ENCODE measurements around the gene ANO2. TPM values are rescaled to one million over a fixed set of nuclear protein-coding genes. Genes with fewer than 3 reads are reported as not detected.

ANO2 gene
- total RNA-seq, 1 experiment from 2014 or later: not detected

DNA sequence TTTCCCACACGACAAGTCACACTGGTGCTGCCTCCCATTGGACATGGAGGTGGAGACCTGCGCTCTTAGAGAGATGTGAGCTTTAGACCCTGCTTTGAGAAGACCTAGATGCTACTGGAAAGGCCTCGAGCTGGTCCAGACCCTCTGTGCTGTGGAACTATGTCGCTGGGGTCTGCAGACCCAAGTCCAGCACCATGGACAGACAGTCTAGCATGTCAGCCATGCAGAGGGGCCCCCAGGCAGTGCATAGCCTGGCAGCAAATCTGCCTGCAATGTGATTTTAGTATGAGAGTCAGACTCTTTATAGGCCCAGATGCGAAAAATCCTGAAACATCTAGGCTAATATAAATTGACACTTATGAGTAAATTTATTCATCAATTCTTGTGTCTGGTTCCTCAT is 371.7 kb downstream of the ANO2 start:
- TF ChIP-seq, protein P1, sequence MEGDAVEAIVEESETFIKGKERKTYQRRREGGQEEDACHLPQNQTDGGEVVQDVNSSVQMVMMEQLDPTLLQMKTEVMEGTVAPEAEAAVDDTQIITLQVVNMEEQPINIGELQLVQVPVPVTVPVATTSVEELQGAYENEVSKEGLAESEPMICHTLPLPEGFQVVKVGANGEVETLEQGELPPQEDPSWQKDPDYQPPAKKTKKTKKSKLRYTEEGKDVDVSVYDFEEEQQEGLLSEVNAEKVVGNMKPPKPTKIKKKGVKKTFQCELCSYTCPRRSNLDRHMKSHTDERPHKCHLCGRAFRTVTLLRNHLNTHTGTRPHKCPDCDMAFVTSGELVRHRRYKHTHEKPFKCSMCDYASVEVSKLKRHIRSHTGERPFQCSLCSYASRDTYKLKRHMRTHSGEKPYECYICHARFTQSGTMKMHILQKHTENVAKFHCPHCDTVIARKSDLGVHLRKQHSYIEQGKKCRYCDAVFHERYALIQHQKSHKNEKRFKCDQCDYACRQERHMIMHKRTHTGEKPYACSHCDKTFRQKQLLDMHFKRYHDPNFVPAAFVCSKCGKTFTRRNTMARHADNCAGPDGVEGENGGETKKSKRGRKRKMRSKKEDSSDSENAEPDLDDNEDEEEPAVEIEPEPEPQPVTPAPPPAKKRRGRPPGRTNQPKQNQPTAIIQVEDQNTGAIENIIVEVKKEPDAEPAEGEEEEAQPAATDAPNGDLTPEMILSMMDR (conservative IDR thresholded peaks at IDR 0.05; ENCODE audit: low read depth, low read length): no peak
- TF ChIP-seq EZH2phosphoT487 (IDR thresholded peaks at IDR 0.05; ENCODE audit: borderline replicate concordance, low read length): no peak
- TF ChIP-seq EZH2 (IDR thresholded peaks at IDR 0.05; ENCODE audit: low read length, unreplicated experiment): no peak
- Histone ChIP-seq H3K4me1 (ENCODE audit: insufficient read depth, low read length) (no peaks in the 10 kb centered on the region), H4K20me1 (ENCODE audit: low read length) (no peaks in the 10 kb centered on the region), H3K4me2 (ENCODE audit: low read length) (no peak overlapping the region), H3K9ac (ENCODE audit: low read length) (no peak overlapping the region), H3K27me3 (ENCODE audit: low read length) (peaks cover 6% of the 10 kb centered on the region; the same call in 1 of the 2 replicates), H2AFZ (ENCODE audit: low read length) (no peak overlapping the region), H3K36me3 (ENCODE audit: low read depth, low read length) (no peaks in the 10 kb centered on the region), H3K4me3 (ENCODE audit: low read length) (no peak overlapping the region), H3K27ac (ENCODE audit: low read length) (no peak overlapping the region), H3K9me2 (replicated peaks; ENCODE audit: low read length) (no peaks in the 10 kb centered on the region), H3F3A (ENCODE audit: low read length, unreplicated experiment) (no peaks in the 10 kb centered on the region), H3K9me3 (ENCODE audit: low read length) (no peaks in the 10 kb centered on the region), H3K79me2 (ENCODE audit: low read length) (no peaks in the 10 kb centered on the region)
- intact Hi-C loops (cut with micrococcal nuclease): no loop called here
- POLR2A ChIA-PET (ENCODE audit: unreplicated experiment): no interaction called here
- BruUV-seq (replicated peaks): no TSS peak
- ATAC-seq: no peak
- CTCF ChIA-PET: no interaction called here
- no peak for DNase-seq

DNA sequence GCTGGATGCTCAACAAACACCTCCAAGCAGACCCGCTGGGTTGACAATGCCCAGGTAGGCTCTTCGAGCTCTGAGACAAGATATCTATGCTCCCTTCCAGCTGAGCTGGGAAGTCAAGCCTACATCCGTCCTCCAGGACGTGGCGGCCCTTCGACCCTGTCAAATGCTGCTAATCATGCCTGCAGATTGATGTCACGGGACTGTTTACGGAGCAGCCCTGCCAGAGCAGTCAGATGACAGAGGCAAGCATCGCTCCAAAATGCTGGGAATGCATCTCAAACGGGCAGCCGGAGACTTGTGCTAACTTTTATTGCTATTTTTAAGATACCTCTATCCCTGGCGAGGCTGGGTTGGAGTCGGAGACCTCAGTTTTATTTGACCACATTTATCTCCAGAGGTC is 373.9 kb downstream of the ANO2 start:
- intact Hi-C loops (cut with micrococcal nuclease): no loop called here
- H2AFZ ChIP-seq (ENCODE audit: low read length): no peak overlapping the region
- no peaks in the 10 kb centered on the region for H4K20me1 ChIP-seq (ENCODE audit: low read length)
- H3F3A ChIP-seq (ENCODE audit: low read length, unreplicated experiment): no peaks in the 10 kb centered on the region
- no peaks in the 10 kb centered on the region for H3K9me2 ChIP-seq (replicated peaks; ENCODE audit: low read length)
- no peak overlapping the region for H3K27ac ChIP-seq (ENCODE audit: low read length)
- ChIA-PET POLR2A (ENCODE audit: unreplicated experiment) (no interaction called here), CTCF (no interaction called here)
- TF ChIP-seq, protein P1 (conservative IDR thresholded peaks at IDR 0.05; ENCODE audit: low read depth, low read length): no peak
- TF ChIP-seq EZH2 (IDR thresholded peaks at IDR 0.05; ENCODE audit: low read length, unreplicated experiment): no peak
- no peak for TF ChIP-seq EZH2phosphoT487 (IDR thresholded peaks at IDR 0.05; ENCODE audit: borderline replicate concordance, low read length)
- no peaks in the 10 kb centered on the region for H3K79me2 ChIP-seq (ENCODE audit: low read length)
- DNase-seq (no peak), ATAC-seq (no peak)
- H3K27me3 ChIP-seq (ENCODE audit: low read length): peaks cover 6% of the 10 kb centered on the region; the same call in 1 of the 2 replicates
- no TSS peak for BruUV-seq (replicated peaks)
- no peak overlapping the region for H3K9ac ChIP-seq (ENCODE audit: low read length)
- H3K4me3 ChIP-seq (ENCODE audit: low read length): no peak overlapping the region
- H3K36me3 ChIP-seq (ENCODE audit: low read depth, low read length): no peaks in the 10 kb centered on the region
- H3K4me1 ChIP-seq (ENCODE audit: insufficient read depth, low read length): no peaks in the 10 kb centered on the region
- H3K4me2 ChIP-seq (ENCODE audit: low read length): no peak overlapping the region
- no peaks in the 10 kb centered on the region for H3K9me3 ChIP-seq (ENCODE audit: low read length)

DNA sequence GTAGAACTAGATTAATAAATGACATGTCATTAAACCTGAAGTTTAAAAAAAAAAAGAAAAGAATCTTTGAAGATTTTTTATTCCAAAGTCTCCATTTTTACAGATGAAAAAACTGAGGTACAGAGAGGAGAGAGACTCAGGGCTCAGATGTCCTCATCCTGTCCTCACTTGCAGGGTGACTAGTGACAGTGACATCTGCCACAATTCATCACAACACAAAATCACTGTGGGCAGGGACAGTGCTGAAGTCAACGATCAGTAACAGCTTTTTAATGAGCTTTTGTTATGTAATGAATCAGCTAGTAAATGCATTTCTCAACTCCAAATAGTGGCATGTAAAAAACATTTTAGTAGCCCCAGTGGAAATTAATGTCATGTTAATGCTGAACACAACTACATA is 374.6 kb downstream of the ANO2 start:
- H2AFZ ChIP-seq (ENCODE audit: low read length): no peak overlapping the region
- H3K4me3 ChIP-seq (ENCODE audit: low read length): no peak overlapping the region
- no peaks in the 10 kb centered on the region for H3K9me2 ChIP-seq (replicated peaks; ENCODE audit: low read length)
- no peak overlapping the region for H3K9ac ChIP-seq (ENCODE audit: low read length)
- H3K4me2 ChIP-seq (ENCODE audit: low read length): no peak overlapping the region
- TF ChIP-seq EZH2 (IDR thresholded peaks at IDR 0.05; ENCODE audit: low read length, unreplicated experiment): no peak
- TF ChIP-seq, protein P1 (conservative IDR thresholded peaks at IDR 0.05; ENCODE audit: low read depth, low read length): no peak
- no peak for TF ChIP-seq EZH2phosphoT487 (IDR thresholded peaks at IDR 0.05; ENCODE audit: borderline replicate concordance, low read length)
- no peaks in the 10 kb centered on the region for H3K79me2 ChIP-seq (ENCODE audit: low read length)
- H3K27me3 ChIP-seq (ENCODE audit: low read length): peaks cover 6% of the 10 kb centered on the region; the same call in 1 of the 2 replicates
- ATAC-seq: no peak
- no peaks in the 10 kb centered on the region for H3K36me3 ChIP-seq (ENCODE audit: low read depth, low read length)
- intact Hi-C loops (cut with micrococcal nuclease): no loop called here
- no peak for DNase-seq
- CTCF ChIA-PET: no interaction called here
- H3K4me1 ChIP-seq (ENCODE audit: insufficient read depth, low read length): no peaks in the 10 kb centered on the region
- no peaks in the 10 kb centered on the region for H3K9me3 ChIP-seq (ENCODE audit: low read length)
- no peaks in the 10 kb centered on the region for H3F3A ChIP-seq (ENCODE audit: low read length, unreplicated experiment)
- no TSS peak for BruUV-seq (replicated peaks)
- no peaks in the 10 kb centered on the region for H4K20me1 ChIP-seq (ENCODE audit: low read length)
- POLR2A ChIA-PET (ENCODE audit: unreplicated experiment): no interaction called here
- no peak overlapping the region for H3K27ac ChIP-seq (ENCODE audit: low read length)
